H54 (cell line): ENCODE results near the gene WWOX.

ENCODE experiments used
- DNase-seq: peaks from one replicate; pipeline ENCODE4 v3.0.0; 2011; ENCODE audit warnings: low spot score, mixed read lengths; ENCODE audit not compliant: insufficient read length
- FAIRE-seq: peaks from 3 replicates; lab custom pipeline; 2011; peaks lifted over from hg19 to GRCh38; lab: Jason Lieb, UNC
- POLR2A ChIP-seq: IDR thresholded peaks from 2 replicates; pipeline ENCODE4 v1.6.1; 2011; ENCODE audit warnings: low read depth, mild to moderate bottlenecking, low read length

Gene WWOX

GRCh38 chr16:78283548-78284251 lies 184.2 kb downstream of the WWOX start:
- no peak for TF ChIP-seq POLR2A
- no peak for FAIRE-seq
- DNase-seq, result no peak

GRCh38 chr16:78284326-78284725 lies 184.9 kb downstream of the WWOX start:
- no peak for TF ChIP-seq POLR2A
- no peak for FAIRE-seq
- DNase-seq, result no peak

- FAIRE-seq (no peak), DNase-seq (no peak)
- no peak for TF ChIP-seq POLR2A
These were observed 185.5 kb downstream of the WWOX start for GRCh38 chr16:78284957-78285434.

- DNase-seq (no peak), FAIRE-seq (no peak)
- no peak for TF ChIP-seq POLR2A
These were observed 186.0 kb downstream of the WWOX start for GRCh38 chr16:78285437-78285922.

- TF ChIP-seq POLR2A, result no peak
- no peak for FAIRE-seq
- DNase-seq, result no peak
These were observed 186.6 kb downstream of the WWOX start for GRCh38 chr16:78286065-78286464.

- DNase-seq (no peak), FAIRE-seq (no peak)
- no peak for TF ChIP-seq POLR2A
These were observed 189.4 kb downstream of the WWOX start for GRCh38 chr16:78288888-78289287.

GRCh38 chr16:78289373-78289772 lies 189.9 kb downstream of the WWOX start:
- DNase-seq (no peak), FAIRE-seq (no peak)
- no peak for TF ChIP-seq POLR2A

- no peak for DNase-seq
- TF ChIP-seq POLR2A, result no peak
- no peak for FAIRE-seq
These were observed 190.4 kb downstream of the WWOX start for GRCh38 chr16:78289844-78290277.

- TF ChIP-seq POLR2A, result no peak
- no peak for DNase-seq
- FAIRE-seq, result no peak
These were observed 190.9 kb downstream of the WWOX start for GRCh38 chr16:78290395-78290794.

GRCh38 chr16:78290872-78291591 lies 191.6 kb downstream of the WWOX start:
- no peak for TF ChIP-seq POLR2A
- FAIRE-seq, result no peak
- no peak for DNase-seq

GRCh38 chr16:78291604-78292003 lies 192.2 kb downstream of the WWOX start:
- DNase-seq (no peak), FAIRE-seq (no peak)
- TF ChIP-seq POLR2A, result no peak

GRCh38 chr16:78292086-78292843 lies 192.8 kb downstream of the WWOX start:
- no peak for DNase-seq
- FAIRE-seq, result no peak
- no peak for TF ChIP-seq POLR2A

GRCh38 chr16:78292844-78293380 lies 193.5 kb downstream of the WWOX start:
- DNase-seq, result no peak
- no peak for FAIRE-seq
- no peak for TF ChIP-seq POLR2A

- FAIRE-seq (no peak), DNase-seq (no peak)
- TF ChIP-seq POLR2A, result no peak
These were observed 195.2 kb downstream of the WWOX start for GRCh38 chr16:78294538-78295225.
